ENCODE results near the gene PPP1R9A. TPM values are rescaled to one million over a fixed set of nuclear protein-coding genes. Genes with fewer than 3 reads are reported as not detected.

PPP1R9A gene
- total RNA-seq, 2 donors from 2014 or later = 17.7 to 20.2 TPM

DNA sequence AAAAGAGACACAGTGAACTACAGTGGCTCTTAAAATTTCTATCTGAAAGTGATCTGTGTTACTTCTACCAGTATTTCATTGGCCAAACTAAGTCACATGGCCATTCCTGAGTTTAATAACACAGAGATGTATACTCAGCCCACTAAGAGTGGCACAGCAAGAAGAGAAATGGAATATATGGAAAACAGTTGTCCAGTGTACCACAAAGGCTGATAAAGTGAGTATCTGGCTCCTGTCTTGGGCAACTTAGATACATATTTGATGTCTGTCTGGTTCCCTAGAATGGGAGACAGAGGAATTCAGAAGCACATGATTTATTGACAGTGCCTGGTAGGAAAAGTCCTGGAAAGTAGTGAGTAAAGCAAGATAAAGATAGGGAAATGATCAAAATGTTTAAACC is 427.1 kb downstream of the PPP1R9A start:
- no peak overlapping the region for H3K4me3 ChIP-seq
- DNase-seq = no peak
- H3K9ac ChIP-seq (ENCODE audit: low read depth in 2 of 2, low read length in 2 of 2) = no peak overlapping the region
- no peaks in the 10 kb centered on the region for H3K4me1 ChIP-seq
- no peaks in the 10 kb centered on the region for H3K9me3 ChIP-seq
- H3K27ac ChIP-seq = no peak overlapping the region
- no peaks in the 10 kb centered on the region for H3K27me3 ChIP-seq
- no peaks in the 10 kb centered on the region for H3K36me3 ChIP-seq
- TF ChIP-seq, protein P1, sequence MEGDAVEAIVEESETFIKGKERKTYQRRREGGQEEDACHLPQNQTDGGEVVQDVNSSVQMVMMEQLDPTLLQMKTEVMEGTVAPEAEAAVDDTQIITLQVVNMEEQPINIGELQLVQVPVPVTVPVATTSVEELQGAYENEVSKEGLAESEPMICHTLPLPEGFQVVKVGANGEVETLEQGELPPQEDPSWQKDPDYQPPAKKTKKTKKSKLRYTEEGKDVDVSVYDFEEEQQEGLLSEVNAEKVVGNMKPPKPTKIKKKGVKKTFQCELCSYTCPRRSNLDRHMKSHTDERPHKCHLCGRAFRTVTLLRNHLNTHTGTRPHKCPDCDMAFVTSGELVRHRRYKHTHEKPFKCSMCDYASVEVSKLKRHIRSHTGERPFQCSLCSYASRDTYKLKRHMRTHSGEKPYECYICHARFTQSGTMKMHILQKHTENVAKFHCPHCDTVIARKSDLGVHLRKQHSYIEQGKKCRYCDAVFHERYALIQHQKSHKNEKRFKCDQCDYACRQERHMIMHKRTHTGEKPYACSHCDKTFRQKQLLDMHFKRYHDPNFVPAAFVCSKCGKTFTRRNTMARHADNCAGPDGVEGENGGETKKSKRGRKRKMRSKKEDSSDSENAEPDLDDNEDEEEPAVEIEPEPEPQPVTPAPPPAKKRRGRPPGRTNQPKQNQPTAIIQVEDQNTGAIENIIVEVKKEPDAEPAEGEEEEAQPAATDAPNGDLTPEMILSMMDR (IDR thresholded peaks at IDR 0.05) = no peak
- intact Hi-C loops (cut with DNase I) = no loop called here

DNA sequence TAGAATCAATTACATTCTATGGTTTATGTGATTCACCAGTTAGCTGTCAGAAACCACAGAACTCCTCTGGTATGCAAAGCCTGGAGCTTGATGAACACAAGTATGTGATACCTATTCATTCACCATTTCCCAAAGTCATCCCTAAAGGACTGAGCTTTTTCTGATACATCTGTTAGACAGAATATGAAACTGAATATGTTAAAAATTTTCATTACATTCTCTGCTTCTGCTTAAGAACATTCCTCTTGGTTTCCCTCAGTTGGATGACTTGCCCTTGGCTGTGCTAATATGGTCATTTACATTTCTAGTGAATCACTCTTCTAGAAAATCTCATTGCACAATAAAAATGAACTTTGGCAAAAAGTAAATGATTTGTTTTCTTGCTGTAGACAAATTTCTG is 427.7 kb downstream of the PPP1R9A start:
- H3K36me3 ChIP-seq = no peaks in the 10 kb centered on the region
- intact Hi-C loops (cut with DNase I) = no loop called here
- no peaks in the 10 kb centered on the region for H3K9me3 ChIP-seq
- no peak overlapping the region for H3K4me3 ChIP-seq
- no peak overlapping the region for H3K27ac ChIP-seq
- no peak for DNase-seq
- no peaks in the 10 kb centered on the region for H3K27me3 ChIP-seq
- no peak overlapping the region for H3K9ac ChIP-seq (ENCODE audit: low read depth in 2 of 2, low read length in 2 of 2)
- H3K4me1 ChIP-seq = no peaks in the 10 kb centered on the region
- TF ChIP-seq, protein P1 (IDR thresholded peaks at IDR 0.05) = no peak

DNA sequence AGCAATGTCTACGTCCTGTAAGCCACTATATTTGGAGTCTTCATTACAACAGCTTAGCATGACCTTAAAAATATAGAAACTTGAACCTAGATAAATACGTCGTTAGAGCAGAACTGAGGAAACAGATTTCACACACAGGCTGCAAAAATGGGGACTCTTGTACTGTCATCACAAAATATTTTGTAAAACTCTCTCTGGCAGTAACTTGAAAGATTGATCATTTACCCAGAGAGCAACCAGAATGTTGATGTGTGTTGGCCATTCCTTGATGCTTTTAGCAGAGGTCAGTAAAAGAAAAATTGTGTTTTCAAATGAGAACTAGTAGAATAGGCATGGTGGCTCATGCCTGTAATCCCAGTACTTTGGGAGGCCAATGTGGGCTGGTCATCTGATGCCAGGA is 431.4 kb downstream of the PPP1R9A start:
- no peak overlapping the region for H3K4me3 ChIP-seq
- intact Hi-C loops (cut with DNase I) = no loop called here
- no peak overlapping the region for H3K27ac ChIP-seq
- H3K9ac ChIP-seq (ENCODE audit: low read depth in 2 of 2, low read length in 2 of 2) = no peak overlapping the region
- H3K4me1 ChIP-seq = no peaks in the 10 kb centered on the region
- TF ChIP-seq, protein P1 (IDR thresholded peaks at IDR 0.05) = no peak
- DNase-seq = no peak
- H3K27me3 ChIP-seq = no peaks in the 10 kb centered on the region
- H3K36me3 ChIP-seq = no peaks in the 10 kb centered on the region
- H3K9me3 ChIP-seq = no peaks in the 10 kb centered on the region

DNA sequence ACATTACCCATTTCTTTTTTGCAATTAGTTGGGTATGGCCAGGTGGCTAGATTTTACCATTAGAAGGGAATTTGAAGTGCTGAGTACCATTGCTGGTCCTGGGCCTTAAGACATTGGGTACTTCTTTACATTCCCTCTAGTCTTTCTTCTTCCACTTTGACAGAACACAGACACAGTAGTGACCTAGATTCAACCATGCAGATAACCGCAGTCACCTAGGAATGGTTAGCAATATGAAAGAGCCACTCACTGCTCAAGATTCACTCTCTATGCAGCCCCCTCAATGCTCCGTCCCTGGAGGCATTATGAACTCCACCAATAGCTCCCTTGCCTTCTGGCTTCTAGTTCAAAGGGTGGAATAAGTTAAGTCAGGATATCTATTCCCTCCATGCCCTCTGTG is 433.1 kb downstream of the PPP1R9A start:
- Histone ChIP-seq H3K9me3 (no peaks in the 10 kb centered on the region), H3K36me3 (no peaks in the 10 kb centered on the region), H3K4me3 (no peak overlapping the region), H3K4me1 (no peaks in the 10 kb centered on the region), H3K27ac (no peak overlapping the region), H3K27me3 (no peaks in the 10 kb centered on the region), H3K9ac (ENCODE audit: low read depth in 2 of 2, low read length in 2 of 2) (no peak overlapping the region)
- no peak for DNase-seq
- intact Hi-C loops (cut with DNase I) = no loop called here
- TF ChIP-seq, protein P1 (IDR thresholded peaks at IDR 0.05) = no peak

DNA sequence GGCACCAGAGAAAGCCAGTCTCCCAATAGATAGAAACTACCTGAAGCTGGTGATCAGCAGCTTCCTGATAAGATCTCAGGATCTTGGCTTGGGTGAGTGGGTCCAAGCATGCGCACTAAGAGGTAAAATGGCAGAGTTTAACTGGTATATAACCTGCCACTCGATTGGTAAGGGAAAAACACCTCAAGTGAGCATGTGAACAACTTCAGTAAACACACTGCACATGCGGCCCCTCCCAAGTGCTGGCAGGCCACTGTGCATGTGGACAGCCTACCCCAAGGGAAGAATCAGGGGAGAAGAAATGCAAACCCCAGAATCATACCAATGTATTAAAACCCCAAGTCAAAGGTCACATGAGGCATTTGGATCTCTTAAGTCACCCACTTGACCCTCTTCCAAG is 434.6 kb downstream of the PPP1R9A start:
- Histone ChIP-seq H3K4me1 (no peaks in the 10 kb centered on the region), H3K9ac (ENCODE audit: low read depth in 2 of 2, low read length in 2 of 2) (no peak overlapping the region), H3K36me3 (no peaks in the 10 kb centered on the region), H3K27me3 (no peaks in the 10 kb centered on the region), H3K27ac (no peak overlapping the region), H3K4me3 (no peak overlapping the region), H3K9me3 (no peaks in the 10 kb centered on the region)
- intact Hi-C loops (cut with DNase I) = no loop called here
- DNase-seq = no peak
- TF ChIP-seq, protein P1 (IDR thresholded peaks at IDR 0.05) = no peak

Measured in colonic mucosa (tissue), 4 donors.